Hematopoietic multipotent progenitor cell treated with erythropoietin and hydrocortisone succinate and interleukin-3 and kit ligand, for 15 days (in vitro differentiated cells): ENCODE measurements around the gene P2RY11.

Source experiments
- DNase-seq: peaks from one replicate; pipeline ENCODE4 v3.0.0-alpha.2; 2015; ENCODE audit warnings: low spot score

P2RY11 gene

DNA sequence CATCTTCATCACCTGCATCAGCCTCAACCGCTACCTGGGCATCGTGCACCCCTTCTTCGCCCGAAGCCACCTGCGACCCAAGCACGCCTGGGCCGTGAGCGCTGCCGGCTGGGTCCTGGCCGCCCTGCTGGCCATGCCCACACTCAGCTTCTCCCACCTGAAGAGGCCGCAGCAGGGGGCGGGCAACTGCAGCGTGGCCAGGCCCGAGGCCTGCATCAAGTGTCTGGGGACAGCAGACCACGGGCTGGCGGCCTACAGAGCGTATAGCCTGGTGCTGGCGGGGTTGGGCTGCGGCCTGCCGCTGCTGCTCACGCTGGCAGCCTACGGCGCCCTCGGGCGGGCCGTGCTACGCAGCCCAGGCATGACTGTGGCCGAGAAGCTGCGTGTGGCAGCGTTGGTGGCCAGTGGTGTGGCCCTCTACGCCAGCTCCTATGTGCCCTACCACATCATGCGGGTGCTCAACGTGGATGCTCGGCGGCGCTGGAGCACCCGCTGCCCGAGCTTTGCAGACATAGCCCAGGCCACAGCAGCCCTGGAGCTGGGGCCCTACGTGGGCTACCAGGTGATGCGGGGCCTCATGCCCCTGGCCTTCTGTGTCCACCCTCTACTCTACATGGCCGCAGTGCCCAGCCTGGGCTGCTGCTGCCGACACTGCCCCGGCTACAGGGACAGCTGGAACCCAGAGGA lies 2.6 kb downstream of the P2RY11 start:
- DNase-seq: no peak

DNA sequence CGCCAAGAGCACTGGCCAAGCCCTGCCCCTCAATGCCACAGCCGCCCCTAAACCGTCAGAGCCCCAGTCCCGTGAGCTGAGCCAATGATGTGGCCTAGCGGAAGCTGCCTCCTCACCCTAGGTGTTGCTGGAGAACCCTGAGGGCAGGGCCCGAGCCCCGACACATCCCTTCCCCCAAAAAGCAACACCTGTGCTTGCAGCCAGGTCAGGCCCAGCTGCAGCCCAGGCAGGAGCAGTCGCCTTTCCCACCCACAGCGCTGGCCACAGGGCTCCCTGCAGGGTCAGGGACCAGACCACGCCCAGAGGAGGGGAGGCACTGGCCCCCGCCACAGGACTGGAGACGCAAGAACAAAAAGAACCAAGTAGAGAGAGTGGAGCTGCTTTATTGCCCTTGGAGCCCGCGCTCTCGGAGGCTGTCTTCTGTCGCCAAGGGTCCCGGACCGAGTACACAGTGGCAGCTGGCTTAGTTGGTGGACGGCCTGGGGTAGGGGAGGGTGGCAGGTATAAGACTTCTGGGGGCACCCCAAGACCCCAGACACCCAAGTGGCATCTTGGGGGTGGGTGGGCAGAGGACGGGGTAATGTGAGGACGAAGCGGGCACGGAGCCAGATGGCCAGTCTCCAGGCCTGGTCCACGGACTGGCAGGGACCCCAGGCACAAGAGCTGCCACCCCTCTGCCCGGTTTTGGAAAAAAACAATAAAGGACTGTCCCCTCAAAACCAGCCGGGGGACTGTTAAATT lies 3.3 kb downstream of the P2RY11 start:
- DNase-seq: no peak

GRCh38 chr19:10115392-10116084 lies 4.0 kb downstream of the P2RY11 start:
- DNase-seq: no peak

GRCh38 chr19:10116085-10116865 lies 4.8 kb downstream of the P2RY11 start:
- no peak for DNase-seq

GRCh38 chr19:10116866-10117616 lies 5.5 kb downstream of the P2RY11 start:
- DNase-seq: no peak

DNA sequence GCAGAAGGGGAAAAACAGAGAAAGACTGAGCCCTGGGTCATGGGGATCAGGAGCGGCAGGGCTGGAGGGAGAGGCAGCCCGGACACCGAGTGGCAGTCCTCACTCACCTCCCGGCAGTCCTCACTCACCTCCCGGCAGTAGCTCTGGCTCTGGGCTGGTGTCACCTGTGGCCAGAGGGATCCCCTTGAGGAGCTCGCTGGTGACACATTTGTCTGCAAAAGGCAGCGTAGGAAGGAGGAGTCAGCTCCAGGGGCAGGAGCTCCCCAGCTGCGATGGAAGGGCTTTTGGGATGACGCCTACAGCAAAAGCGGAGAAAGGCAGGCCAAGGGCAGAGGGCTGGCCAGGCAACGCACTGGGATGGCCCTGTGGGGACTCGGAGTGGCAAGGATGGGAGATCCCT lies 7.5 kb downstream of the P2RY11 start:
- DNase-seq: no peak

GRCh38 chr19:10120538-10121189 lies 9.2 kb downstream of the P2RY11 start:
- no peak for DNase-seq

- no peak for DNase-seq
These were observed 10.6 kb downstream of the P2RY11 start for GRCh38 chr19:10122045-10122444.

DNA sequence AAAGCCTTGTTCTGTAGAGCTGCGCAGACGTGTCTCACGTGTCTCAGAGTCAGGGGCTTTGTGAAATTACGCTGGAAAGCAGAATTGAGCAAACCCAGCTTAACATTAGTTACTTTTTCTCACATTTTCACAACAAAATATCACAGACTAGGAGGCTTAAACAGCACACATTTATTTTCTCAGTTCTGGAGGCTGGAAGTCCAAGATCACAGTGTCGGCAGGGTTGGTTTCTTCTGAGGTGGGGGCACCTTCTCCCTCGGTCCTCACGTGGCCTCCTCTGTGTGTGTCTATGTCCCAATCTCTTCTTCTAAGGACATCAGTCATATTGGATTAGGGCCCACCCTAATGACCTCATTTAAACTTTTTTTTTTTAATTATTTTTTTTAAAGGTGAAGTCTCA lies 12.9 kb downstream of the P2RY11 start:
- no peak for DNase-seq

DNA sequence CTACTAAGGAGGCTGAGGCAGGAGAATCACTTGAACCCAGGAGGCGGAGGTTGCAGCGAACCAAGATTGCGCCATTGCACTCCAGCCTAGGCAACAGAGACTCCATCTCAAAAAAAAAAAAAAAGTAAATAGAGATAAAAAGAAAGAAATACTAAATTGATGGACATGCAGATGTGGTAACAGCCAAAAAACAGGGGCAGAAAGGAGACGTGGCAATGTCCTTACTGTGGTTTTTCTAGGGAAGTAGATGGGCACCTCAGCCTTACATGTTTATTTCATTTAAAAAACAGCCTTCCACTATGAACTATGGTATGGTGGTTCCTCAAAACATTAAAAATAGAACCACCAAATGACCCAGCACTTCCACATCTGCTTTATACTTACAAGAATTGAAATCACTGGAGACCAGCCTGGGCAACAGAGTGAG lies 14.7 kb downstream of the P2RY11 start:
- DNase-seq: no peak

DNA sequence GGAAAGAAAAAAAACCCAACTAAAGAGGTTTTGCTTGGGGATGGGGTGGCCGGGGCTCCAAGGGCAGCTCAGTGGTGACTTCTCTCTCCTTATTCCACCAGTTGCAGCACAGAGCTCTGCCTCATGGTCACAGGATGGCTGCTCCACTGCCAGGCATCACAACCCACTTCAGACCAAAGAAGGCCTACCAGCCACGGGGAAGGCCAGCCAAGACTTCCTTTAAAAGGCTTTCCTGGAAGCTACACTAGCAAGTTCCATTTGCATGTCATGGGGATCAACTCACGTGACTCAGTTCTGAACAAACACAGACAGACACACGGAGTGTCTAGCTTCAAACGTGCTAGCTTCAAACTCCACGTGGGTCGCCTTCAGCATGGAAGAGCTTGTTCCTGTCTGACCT lies 21.4 kb downstream of the P2RY11 start:
- no peak for DNase-seq

- DNase-seq: no peak
These were observed 22.1 kb downstream of the P2RY11 start for GRCh38 chr19:10133596-10133995.

DNA sequence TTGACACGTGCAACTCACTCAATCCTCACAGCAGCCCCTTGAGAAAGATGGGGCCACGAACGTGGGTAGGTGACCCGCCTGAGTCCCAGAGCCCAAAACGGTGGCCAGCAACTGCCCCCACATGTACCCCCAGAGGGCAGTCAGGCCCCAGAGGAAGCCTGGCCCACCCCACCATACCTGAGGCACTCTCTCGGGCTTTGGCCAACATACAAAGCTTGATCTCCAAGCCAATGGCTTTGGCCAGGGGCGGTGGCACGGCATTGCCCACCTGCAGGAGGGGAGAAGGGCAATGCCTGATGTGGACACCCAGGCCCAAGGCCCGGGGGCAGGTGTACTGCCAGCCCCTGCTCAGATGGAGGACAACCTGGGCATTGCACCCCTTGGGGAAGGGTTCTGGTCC lies 22.5 kb downstream of the P2RY11 start:
- no peak for DNase-seq

GRCh38 chr19:10135551-10136334 lies 24.2 kb downstream of the P2RY11 start:
- DNase-seq: no peak

- DNase-seq: no peak
These were observed 25.4 kb downstream of the P2RY11 start for GRCh38 chr19:10136936-10137335.

GRCh38 chr19:10137751-10138682 lies 26.5 kb downstream of the P2RY11 start:
- no peak for DNase-seq

GRCh38 chr19:10138879-10139795 lies 27.6 kb downstream of the P2RY11 start:
- DNase-seq: no peak

- DNase-seq: no peak
These were observed 28.5 kb downstream of the P2RY11 start for GRCh38 chr19:10139952-10140351.
